SU-DHL-6 (cell line): ENCODE measurements around the gene EPB41.

Experiments
- H2AFZ ChIP-seq: fragments of 200-600 bp; sonication (generic); 2 replicates; pipeline ENCODE4 v1.6.1; 2014; ENCODE audit warnings: low read depth, mild to moderate bottlenecking, moderate library complexity, mixed read lengths, antibody characterized with exemption, low read length; ENCODE audit not compliant: severe bottlenecking
- H3F3A ChIP-seq: fragments of 200-600 bp; shearing (Covaris generic); 2 replicates; pipeline ENCODE4 v1.6.0; 2016; ENCODE audit warnings: antibody characterized with exemption, mild to moderate bottlenecking; ENCODE audit not compliant: insufficient read depth
- H3K27ac ChIP-seq: fragments of 200-600 bp; sonication (generic); 2 replicates; pipeline ENCODE4 v1.5.1; 2016; ENCODE audit warnings: low read depth, mild to moderate bottlenecking, low read length, moderate library complexity, mixed read lengths
- H3K27me3 ChIP-seq: fragments of 200-600 bp; sonication (generic), shearing (Covaris generic); 2 replicates; pipeline ENCODE4 v1.6.0; 2014; ENCODE audit warnings: mild to moderate bottlenecking, low read length
- H3K36me3 ChIP-seq: fragments of 200-600 bp; sonication (generic); 2 replicates; pipeline ENCODE4 v1.6.1; 2014; ENCODE audit warnings: mild to moderate bottlenecking, low read length, mixed read lengths
- H3K4me2 ChIP-seq: fragments of 300-600, 200-600 bp; shearing (Covaris generic), sonication (generic); 2 replicates; pipeline ENCODE4 v1.6.0; 2014; ENCODE audit warnings: low read length, low read depth, mild to moderate bottlenecking; ENCODE audit not compliant: poor library complexity, severe bottlenecking
- H3K4me3 ChIP-seq: fragments of 200-600 bp; sonication (generic); 2 replicates; pipeline ENCODE4 v1.5.1; 2014; ENCODE audit warnings: antibody characterized with exemption, low read length, mild to moderate bottlenecking, mixed read lengths; ENCODE audit not compliant: insufficient read depth, poor library complexity, severe bottlenecking
- H3K79me2 ChIP-seq: fragments of 200-600 bp; sonication (generic); 2 replicates; pipeline ENCODE4 v1.6.1; 2014; ENCODE audit warnings: mild to moderate bottlenecking, low read length, moderate library complexity; ENCODE audit not compliant: insufficient read depth
- H3K9ac ChIP-seq: fragments of 200-600 bp; sonication (generic); 2 replicates; pipeline ENCODE4 v1.7.0; 2014; ENCODE audit warnings: mild to moderate bottlenecking, low read length
- H3K9me2 ChIP-seq: fragments of 200-600 bp; sonication (generic); replicated peaks from 2 replicates; pipeline ENCODE4 v1.6.1; 2014; ENCODE audit warnings: low read length; ENCODE audit not compliant: insufficient read depth
- H3K9me3 ChIP-seq: fragments of 200-600 bp; sonication (generic); 2 replicates; pipeline ENCODE4 v1.6.1; 2014; ENCODE audit warnings: low read length, mixed read lengths; ENCODE audit not compliant: insufficient read depth
- H4K20me1 ChIP-seq: fragments of 200-600 bp; sonication (generic); 2 replicates; pipeline ENCODE4 v1.6.1; 2014; ENCODE audit warnings: low read depth, mild to moderate bottlenecking, antibody characterized with exemption, low read length, moderate library complexity, mixed read lengths
- EZH2phosphoT487 ChIP-seq: fragments of 200-600 bp; sonication (generic), shearing (Covaris generic); conservative IDR thresholded peaks from 2 replicates; pipeline ENCODE4 v1.6.1; 2018; ENCODE audit warnings: mild to moderate bottlenecking, antibody characterized with exemption, low read length, moderate library complexity, mixed read lengths
- TF ChIP-seq, protein P1 (sequence below): fragments of 200-600 bp; sonication (generic); IDR thresholded peaks from one replicate; pipeline ENCODE4 v1.5.1; 2017; ENCODE audit warnings: antibody characterized with exemption, mild to moderate bottlenecking, low read length, moderate library complexity; ENCODE audit not compliant: insufficient read depth, poor library complexity, severe bottlenecking

EPB41 gene

GRCh38 chr1:29022620-29023019 lies 108.3 kb downstream of the EPB41 start:
- no peaks in the 10 kb centered on the region for H3K27me3 ChIP-seq
- no peaks in the 10 kb centered on the region for H3K9me2 ChIP-seq
- no peak overlapping the region for H3K9ac ChIP-seq
- no peaks in the 10 kb centered on the region for H3K9me3 ChIP-seq
- H3K4me3 ChIP-seq = no peak overlapping the region
- no peak overlapping the region for H3K27ac ChIP-seq
- no peak overlapping the region for H3K4me2 ChIP-seq
- H4K20me1 ChIP-seq = no peaks in the 10 kb centered on the region
- H2AFZ ChIP-seq = no peak overlapping the region
- H3F3A ChIP-seq = 0 out of 2 replicates have a peak, but pooled peaks cover 2% of the 10 kb centered on the region
- H3K79me2 ChIP-seq = peaks cover 3% of the 10 kb centered on the region; the same call in 1 of the 2 replicates
- TF ChIP-seq, protein P1, sequence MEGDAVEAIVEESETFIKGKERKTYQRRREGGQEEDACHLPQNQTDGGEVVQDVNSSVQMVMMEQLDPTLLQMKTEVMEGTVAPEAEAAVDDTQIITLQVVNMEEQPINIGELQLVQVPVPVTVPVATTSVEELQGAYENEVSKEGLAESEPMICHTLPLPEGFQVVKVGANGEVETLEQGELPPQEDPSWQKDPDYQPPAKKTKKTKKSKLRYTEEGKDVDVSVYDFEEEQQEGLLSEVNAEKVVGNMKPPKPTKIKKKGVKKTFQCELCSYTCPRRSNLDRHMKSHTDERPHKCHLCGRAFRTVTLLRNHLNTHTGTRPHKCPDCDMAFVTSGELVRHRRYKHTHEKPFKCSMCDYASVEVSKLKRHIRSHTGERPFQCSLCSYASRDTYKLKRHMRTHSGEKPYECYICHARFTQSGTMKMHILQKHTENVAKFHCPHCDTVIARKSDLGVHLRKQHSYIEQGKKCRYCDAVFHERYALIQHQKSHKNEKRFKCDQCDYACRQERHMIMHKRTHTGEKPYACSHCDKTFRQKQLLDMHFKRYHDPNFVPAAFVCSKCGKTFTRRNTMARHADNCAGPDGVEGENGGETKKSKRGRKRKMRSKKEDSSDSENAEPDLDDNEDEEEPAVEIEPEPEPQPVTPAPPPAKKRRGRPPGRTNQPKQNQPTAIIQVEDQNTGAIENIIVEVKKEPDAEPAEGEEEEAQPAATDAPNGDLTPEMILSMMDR = no peak
- TF ChIP-seq EZH2phosphoT487 = no peak
- peaks cover 12% of the 10 kb centered on the region; the same call in 1 of the 2 replicates for H3K36me3 ChIP-seq

DNA sequence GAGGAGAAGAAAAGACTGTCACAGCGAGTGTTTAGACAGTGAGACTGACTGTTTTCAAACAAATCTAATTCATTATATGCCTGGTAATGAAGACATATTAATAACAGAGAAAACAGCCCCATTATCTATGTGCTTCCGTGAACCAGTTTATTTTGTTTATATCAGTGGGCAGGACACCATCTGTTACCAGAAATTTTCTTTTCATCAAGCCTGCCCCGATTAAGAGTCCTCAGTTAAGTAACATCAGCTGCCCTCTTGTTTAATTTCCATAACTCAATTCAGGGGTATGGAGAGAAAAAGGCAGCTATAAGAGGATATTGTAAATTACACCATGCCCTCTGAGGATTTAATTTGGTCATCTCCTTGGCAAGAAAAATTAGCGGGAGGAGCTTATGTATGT lies 115.3 kb downstream of the EPB41 start:
- no peak overlapping the region for H3K4me3 ChIP-seq
- no peaks in the 10 kb centered on the region for H3K79me2 ChIP-seq
- H3K4me2 ChIP-seq = no peak overlapping the region
- no peak overlapping the region for H2AFZ ChIP-seq
- no peaks in the 10 kb centered on the region for H3K9me2 ChIP-seq
- no peaks in the 10 kb centered on the region for H3K9me3 ChIP-seq
- peaks cover 3% of the 10 kb centered on the region; the same call in 1 of the 2 replicates for H3K36me3 ChIP-seq
- no peaks in the 10 kb centered on the region for H4K20me1 ChIP-seq
- H3F3A ChIP-seq = peaks cover 5% of the 10 kb centered on the region; the same call in 1 of the 2 replicates
- H3K27ac ChIP-seq = no peak overlapping the region
- H3K27me3 ChIP-seq = no peaks in the 10 kb centered on the region
- TF ChIP-seq, protein P1 = no peak
- TF ChIP-seq EZH2phosphoT487 = no peak
- no peak overlapping the region for H3K9ac ChIP-seq

GRCh38 chr1:29032841-29033240 lies 118.5 kb downstream of the EPB41 start:
- H3K9ac ChIP-seq = no peak overlapping the region
- H3K27me3 ChIP-seq = no peaks in the 10 kb centered on the region
- H3F3A ChIP-seq = peaks cover 5% of the 10 kb centered on the region; the same call in 1 of the 2 replicates
- H2AFZ ChIP-seq = no peak overlapping the region
- no peaks in the 10 kb centered on the region for H3K79me2 ChIP-seq
- no peak overlapping the region for H3K4me3 ChIP-seq
- TF ChIP-seq EZH2phosphoT487 = no peak
- TF ChIP-seq, protein P1 = no peak
- no peaks in the 10 kb centered on the region for H4K20me1 ChIP-seq
- H3K4me2 ChIP-seq = no peak overlapping the region
- H3K9me2 ChIP-seq = no peaks in the 10 kb centered on the region
- no peaks in the 10 kb centered on the region for H3K9me3 ChIP-seq
- H3K36me3 ChIP-seq = peaks cover 5% of the 10 kb centered on the region; the same call in 1 of the 2 replicates
- no peak overlapping the region for H3K27ac ChIP-seq
